GM15510 (cell line): ENCODE measurements around the gene LRRTM4.

Experiments
- POLR2A ChIP-seq: IDR thresholded peaks from 3 replicates; pipeline ENCODE4 v1.6.1; 2011; ENCODE audit warnings: borderline replicate concordance; ENCODE audit not compliant: insufficient read length; ENCODE audit errors: extremely low read depth

The LRRTM4 gene

DNA sequence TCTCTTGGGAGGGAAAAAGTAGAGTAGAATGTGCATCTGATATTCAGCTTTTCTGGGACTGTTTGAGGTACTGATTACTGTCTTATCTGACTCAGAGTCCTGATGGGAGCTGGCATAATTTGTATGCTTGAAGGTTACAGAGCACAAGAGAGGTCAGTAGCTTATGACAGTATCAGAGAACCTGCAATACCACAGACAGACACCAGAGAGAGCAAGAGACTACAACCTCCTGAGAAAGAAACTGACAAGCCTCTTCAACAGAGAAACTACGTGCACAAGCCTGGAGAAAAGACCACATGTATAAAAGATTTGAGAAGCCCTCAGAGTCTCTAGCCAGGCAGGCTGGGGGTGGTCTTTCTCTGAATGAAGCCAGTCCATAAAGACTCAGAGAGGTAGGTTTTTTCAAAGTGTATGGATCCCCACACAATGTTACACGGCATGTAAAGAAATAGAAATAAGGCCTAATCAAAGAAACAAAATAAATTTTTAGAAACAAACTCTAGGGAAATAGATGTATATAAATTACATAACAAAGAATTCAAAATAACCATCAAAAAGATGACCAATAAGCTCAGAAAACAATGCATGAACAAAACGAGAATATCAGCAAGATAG lies 568.3 kb downstream of the LRRTM4 start:
- TF ChIP-seq POLR2A: no peak

DNA sequence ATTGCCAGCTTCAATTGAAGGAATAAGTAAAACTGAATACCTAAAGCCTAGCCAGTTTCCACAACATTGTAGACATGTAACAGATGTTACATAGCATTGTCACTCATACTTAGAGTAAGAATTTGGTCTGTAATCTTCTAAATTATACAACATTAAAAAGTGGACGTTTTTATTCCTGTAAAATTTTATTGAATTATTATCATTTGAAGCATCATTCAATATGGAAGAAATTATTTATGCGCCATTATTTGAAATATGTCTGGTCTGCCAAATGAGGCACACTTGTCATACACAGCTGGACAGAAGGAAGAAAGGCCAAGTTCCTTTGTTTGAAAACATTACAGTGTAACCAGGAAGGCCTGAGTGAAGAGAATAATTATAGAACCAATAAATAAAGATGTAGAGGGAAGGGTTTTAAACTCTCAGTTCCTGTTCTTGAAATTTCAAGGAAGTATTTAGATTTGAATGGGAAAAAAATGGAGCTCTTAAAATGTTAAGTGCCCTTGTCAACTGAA lies 575.5 kb downstream of the LRRTM4 start:
- TF ChIP-seq POLR2A: no peak

GRCh38 chr2:76940559-76940958 lies 581.6 kb downstream of the LRRTM4 start:
- TF ChIP-seq POLR2A: no peak

DNA sequence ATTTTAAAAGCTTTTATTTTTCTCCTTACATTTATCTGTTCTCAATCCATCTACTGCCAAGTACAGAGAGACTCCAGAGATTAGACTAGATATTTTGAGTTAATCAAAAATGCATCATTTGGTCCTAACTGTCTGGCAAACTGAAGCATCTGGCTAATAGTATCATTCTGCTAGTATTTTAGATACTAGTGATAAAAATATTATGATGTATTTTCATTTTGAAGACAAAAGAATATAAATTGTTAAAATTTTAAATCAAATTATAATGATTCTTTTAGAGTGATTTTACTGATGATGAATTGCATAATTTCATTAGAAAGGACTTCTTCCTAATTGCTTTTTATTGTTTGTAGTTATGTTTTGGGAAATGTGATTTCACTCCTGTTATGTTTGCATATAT lies 584.0 kb downstream of the LRRTM4 start:
- no peak for TF ChIP-seq POLR2A

DNA sequence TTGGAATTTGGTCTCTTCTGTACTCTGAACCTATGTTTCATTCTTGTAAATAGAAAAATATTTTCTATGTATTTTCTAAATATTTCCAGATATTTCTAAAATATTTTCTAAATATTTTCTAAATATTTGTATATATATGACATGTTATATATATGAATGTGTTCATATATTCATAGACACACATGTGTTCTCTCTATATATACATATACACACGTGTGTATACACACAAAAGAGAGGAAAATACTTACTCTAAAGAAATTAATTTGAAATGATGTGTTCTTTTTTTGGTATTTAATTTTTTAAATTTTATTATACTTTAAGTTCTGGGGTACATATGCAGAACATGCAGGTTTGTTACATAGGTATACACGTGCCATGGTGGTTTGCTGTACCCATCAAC lies 589.6 kb downstream of the LRRTM4 start:
- TF ChIP-seq POLR2A: no peak

DNA sequence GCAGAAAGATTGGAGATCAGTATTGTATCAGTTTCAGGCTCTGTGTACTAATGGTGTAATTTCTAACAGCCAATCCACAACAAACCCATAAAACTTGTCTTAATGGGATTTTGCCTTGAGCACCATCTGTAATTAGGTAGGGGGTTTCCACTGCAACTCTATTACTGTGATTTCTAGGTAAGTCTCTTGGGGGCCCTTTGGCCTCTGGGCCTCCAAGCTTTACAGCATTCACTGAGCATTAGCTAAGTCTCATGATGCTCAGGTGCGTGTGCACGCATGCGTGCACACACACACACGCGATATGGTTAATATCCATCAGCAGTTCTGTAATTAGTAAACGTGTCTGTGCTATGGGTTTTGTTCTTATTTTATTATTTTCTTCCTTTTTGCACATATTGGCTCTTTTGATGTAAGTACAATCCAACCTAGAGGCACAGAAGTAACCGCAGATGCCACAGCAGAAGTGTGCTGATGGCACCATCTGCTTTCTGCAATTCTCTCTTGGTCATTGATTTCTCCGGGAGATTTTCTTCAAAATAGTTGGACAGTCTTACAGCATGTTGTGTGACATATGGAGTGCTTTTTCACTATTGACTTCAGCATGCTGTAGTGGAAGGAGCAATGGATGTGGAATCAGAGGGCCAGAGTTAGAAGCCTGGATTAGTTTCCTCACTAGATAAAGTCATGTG lies 592.0 kb downstream of the LRRTM4 start:
- no peak for TF ChIP-seq POLR2A

DNA sequence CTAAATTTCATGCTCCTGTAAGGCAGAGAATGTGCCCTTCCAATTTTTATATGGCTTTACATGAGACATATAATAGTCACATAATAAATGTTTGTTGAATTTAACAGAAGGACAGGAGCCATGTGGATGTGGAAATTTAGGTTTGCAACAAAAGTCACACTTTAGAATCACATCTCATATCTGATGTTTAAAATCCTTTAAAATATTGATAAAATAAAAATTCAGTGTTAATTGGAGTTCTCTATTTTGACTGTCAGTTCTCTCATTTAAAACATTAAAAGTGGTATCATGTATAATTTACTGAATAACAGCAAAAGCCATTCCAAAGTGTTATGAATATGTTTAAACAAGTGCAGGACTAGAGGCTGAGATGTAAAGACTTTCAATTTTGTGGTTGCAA lies 594.1 kb downstream of the LRRTM4 start:
- no peak for TF ChIP-seq POLR2A

GRCh38 chr2:76921006-76921405 lies 601.2 kb downstream of the LRRTM4 start:
- TF ChIP-seq POLR2A: no peak

DNA sequence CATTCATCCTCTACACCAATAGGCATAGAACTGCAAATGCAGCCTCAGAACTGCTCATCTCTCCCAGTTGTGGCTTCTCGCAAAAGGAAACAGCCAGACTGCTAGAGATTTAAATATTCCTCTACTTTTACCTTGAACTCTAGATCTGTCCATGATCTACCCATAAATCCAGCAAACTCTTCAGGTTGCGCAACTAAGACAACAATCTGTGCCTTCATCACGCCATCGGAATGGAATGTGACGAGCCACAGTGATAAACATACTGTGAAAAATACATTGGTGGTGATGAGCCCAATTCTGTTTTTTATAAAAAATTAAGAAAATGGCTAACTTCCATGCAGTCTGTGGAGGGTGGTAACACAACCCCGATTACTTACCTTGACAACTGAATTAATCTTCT lies 626.7 kb downstream of the LRRTM4 start:
- TF ChIP-seq POLR2A: no peak

DNA sequence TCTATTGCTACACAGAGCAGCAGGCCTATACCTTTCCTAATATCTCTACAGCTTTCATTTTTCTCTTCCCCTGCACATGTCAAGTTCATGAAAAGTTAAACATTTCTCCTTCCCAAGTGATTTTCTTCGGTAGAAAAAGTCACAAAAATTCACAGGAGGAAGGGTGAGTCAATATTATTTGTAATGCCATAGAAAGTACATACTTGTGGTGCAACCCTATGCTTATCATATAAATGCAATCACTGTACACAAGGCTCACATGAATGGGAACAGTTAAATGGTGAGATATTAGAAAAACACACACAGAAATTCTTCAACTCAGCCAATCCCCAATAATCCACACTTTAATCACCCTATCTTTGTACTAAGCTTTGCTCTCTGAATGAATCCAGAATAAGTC lies 651.6 kb downstream of the LRRTM4 start:
- TF ChIP-seq POLR2A: no peak

- TF ChIP-seq POLR2A: no peak
Observed at GRCh38 chr2:76870011-76870410, 652.2 kb downstream of the LRRTM4 start.

- TF ChIP-seq POLR2A: no peak
Observed at GRCh38 chr2:76867854-76868253, 654.3 kb downstream of the LRRTM4 start.

DNA sequence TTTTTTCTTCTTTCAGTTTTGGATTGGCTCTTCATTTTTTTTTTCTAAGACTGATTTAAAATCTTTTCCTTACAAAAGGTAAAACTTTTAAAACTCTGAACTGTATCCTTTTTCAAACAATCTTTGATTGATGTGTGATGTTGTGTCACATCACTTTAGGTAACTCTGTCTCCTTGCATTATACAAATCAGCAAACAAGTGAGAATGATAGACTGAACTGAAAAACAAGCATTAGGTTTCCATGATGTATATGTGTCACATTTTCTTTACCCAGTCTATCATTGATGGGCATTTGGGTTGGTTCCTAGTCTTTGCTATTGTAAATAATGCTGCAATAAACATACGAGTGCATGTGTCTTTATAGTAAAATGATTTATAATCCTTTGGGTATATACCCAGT lies 655.7 kb downstream of the LRRTM4 start:
- no peak for TF ChIP-seq POLR2A

DNA sequence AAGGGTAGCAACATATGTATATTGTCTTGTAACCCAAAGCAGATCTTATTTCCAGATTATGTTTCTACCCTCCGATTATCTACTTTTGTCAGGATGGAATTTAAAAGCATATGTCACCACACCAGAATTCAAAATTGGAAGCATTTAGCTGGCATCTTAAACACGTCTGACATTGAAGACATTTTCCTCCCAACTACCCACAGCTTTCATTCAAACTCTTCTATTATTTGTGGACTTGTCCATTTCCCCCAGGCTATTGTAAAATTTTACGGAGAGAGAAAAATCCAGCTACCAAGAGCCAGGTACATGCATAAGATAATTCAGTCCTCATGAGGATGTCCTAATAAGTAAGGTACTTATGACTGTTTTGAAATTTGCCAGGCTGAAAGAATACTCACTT lies 659.3 kb downstream of the LRRTM4 start:
- TF ChIP-seq POLR2A: no peak

GRCh38 chr2:76861708-76862107 lies 660.5 kb downstream of the LRRTM4 start:
- no peak for TF ChIP-seq POLR2A

DNA sequence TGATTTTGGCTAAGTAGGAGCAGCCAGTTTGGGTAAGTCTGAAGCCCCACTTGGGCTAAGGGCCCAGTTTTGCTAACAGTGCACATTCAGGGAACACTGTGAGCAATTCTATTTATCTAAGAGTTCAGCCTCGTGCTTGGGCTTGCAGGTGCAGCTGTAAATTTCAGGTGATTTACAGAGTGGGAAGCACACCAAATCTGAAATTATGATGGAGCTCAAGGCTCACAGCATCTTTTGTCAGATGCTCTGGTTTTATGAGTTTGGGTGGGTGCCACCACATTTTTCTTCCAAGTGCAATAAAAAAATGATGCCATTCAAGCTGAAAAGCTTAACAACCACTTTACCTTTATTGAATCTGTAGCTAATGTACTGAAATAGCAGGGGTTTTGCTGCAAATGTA lies 671.2 kb downstream of the LRRTM4 start:
- TF ChIP-seq POLR2A: no peak
